Chondrocyte (in vitro differentiated cells): Measurements from ENCODE around the gene SPATA22. TPM values are rescaled to one million over a fixed set of nuclear protein-coding genes. Genes with fewer than 3 reads are reported as not detected.

Source experiments
- DNase-seq: peaks from one replicate; pipeline ENCODE4 v3.0.0; 2021; ENCODE audit warnings: mixed read lengths, low spot score
- H3K27ac Mint-ChIP-seq: one replicate; pipeline ENCODE4 v1.8.0; 2021; ENCODE audit warnings: mild to moderate bottlenecking, moderate library complexity, mixed read lengths; ENCODE audit not compliant: unreplicated experiment
- H3K27me3 Mint-ChIP-seq: 2 replicates; pipeline ENCODE4 v1.8.0; 2021; ENCODE audit warnings: low read depth, mixed read lengths
- H3K36me3 Mint-ChIP-seq: 2 replicates; pipeline ENCODE4 v1.8.0; 2021; ENCODE audit warnings: low read depth, mixed read lengths
- H3K4me1 Mint-ChIP-seq: 2 replicates; pipeline ENCODE4 v1.8.0; 2021; ENCODE audit warnings: low read depth, mild to moderate bottlenecking, mixed read lengths
- H3K4me3 Mint-ChIP-seq: one replicate; pipeline ENCODE4 v1.8.0; 2021; ENCODE audit warnings: mild to moderate bottlenecking, moderate library complexity, mixed read lengths; ENCODE audit not compliant: unreplicated experiment
- H3K9me3 Mint-ChIP-seq: 2 replicates; pipeline ENCODE4 v1.8.0; 2021; ENCODE audit warnings: low read depth, mixed read lengths
- total RNA-seq: library from RNA; stranded (reverse); gene quantifications from 3 replicates; pipeline ENCODE4 v1.2.1, GENCODE V29; 2021
- TF ChIP-seq, protein P1 (sequence below): fragments of 200-600 bp; sonication (generic); IDR thresholded peaks from 2 replicates; pipeline ENCODE4 v1.5.0; 2021; ENCODE audit warnings: antibody characterized with exemption, mild to moderate bottlenecking, moderate library complexity

SPATA22 gene
- total RNA-seq, 1 donor from 2014 or later, result not detected

DNA sequence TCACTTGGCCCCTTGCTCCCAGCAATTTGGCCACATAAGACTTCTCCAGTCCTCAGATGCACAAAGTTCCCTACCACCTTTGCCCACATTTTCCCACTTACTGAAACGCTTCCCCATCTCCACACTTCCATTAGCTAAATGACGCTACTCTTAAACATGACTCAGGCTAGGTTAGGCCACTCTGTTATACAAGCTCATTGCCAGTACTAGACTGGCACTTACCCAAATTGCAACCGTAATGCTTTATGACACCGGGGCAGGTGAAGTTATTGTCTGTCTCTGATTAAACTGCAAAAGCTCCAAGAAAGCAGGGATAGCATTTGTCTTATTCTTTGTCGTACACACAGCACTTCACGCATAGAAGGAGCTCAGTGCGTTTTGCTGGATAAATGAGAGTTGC, 33.4 kb upstream of the SPATA22 start:
- Mint-ChIP-seq H3K27me3 (peaks cover 2% of the 10 kb centered on the region), H3K36me3 (no peaks in the 10 kb centered on the region)
- no peak for DNase-seq

DNA sequence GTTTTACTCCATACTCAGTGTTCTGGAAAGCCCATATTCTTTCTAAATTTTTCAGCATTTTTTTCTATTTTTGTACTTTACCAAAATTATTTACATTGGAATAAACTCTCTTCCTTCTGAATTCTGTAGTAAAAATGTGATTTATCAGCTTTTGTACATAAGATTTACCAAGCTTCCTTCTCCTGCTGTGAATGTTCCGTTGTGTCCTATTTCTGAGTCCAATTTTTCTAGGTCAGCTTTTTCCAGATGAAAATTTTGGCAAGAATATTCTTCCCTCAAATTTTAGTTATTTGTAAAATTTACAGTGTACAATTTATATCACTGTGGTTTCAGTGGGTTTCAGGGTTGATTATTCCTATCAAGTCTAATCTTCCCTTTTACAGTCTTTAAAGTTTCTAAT, 31.7 kb upstream of the SPATA22 start:
- no peak for DNase-seq
- H3K4me3 Mint-ChIP-seq, result no peak overlapping the region
- TF ChIP-seq, protein P1, sequence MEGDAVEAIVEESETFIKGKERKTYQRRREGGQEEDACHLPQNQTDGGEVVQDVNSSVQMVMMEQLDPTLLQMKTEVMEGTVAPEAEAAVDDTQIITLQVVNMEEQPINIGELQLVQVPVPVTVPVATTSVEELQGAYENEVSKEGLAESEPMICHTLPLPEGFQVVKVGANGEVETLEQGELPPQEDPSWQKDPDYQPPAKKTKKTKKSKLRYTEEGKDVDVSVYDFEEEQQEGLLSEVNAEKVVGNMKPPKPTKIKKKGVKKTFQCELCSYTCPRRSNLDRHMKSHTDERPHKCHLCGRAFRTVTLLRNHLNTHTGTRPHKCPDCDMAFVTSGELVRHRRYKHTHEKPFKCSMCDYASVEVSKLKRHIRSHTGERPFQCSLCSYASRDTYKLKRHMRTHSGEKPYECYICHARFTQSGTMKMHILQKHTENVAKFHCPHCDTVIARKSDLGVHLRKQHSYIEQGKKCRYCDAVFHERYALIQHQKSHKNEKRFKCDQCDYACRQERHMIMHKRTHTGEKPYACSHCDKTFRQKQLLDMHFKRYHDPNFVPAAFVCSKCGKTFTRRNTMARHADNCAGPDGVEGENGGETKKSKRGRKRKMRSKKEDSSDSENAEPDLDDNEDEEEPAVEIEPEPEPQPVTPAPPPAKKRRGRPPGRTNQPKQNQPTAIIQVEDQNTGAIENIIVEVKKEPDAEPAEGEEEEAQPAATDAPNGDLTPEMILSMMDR, result no peak
- peaks cover 7% of the 10 kb centered on the region for H3K4me1 Mint-ChIP-seq
- no peak overlapping the region for H3K27ac Mint-ChIP-seq
- H3K9me3 Mint-ChIP-seq, result peaks cover 7% of the 10 kb centered on the region
- H3K36me3 Mint-ChIP-seq, result no peaks in the 10 kb centered on the region
- peaks cover 2% of the 10 kb centered on the region for H3K27me3 Mint-ChIP-seq

More for the DNA sequence above, 33.4 kb upstream of the SPATA22 start:
- Mint-ChIP-seq H3K4me3 (no peak overlapping the region), H3K4me1 (peaks cover 7% of the 10 kb centered on the region), H3K27ac (no peak overlapping the region), H3K9me3 (peaks cover 13% of the 10 kb centered on the region)
- TF ChIP-seq, protein P1, result no peak

DNA sequence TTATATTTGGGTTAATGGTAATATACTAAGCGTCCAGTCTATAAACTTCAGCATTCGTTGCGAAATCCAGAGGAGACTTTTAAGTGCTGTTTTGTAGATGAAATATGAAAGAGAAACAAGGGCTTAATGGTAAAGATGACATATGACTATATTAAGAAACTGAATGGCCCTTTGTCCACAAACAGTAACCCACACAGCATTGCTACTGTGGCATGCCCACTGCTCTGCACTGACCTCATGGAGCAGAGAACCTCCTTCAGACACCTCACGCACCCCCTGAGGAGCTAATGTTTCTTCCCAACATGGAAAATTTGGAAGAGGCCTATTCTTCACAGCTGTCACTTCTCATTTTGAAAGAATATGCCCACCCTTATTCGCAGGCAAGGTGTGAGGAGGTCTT, 30.8 kb upstream of the SPATA22 start:
- Mint-ChIP-seq H3K4me3 (no peak overlapping the region), H3K27ac (no peak overlapping the region), H3K36me3 (no peaks in the 10 kb centered on the region), H3K9me3 (peaks cover 7% of the 10 kb centered on the region), H3K4me1 (peaks cover 7% of the 10 kb centered on the region), H3K27me3 (peaks cover 2% of the 10 kb centered on the region)
- TF ChIP-seq, protein P1, result no peak
- no peak for DNase-seq

DNA sequence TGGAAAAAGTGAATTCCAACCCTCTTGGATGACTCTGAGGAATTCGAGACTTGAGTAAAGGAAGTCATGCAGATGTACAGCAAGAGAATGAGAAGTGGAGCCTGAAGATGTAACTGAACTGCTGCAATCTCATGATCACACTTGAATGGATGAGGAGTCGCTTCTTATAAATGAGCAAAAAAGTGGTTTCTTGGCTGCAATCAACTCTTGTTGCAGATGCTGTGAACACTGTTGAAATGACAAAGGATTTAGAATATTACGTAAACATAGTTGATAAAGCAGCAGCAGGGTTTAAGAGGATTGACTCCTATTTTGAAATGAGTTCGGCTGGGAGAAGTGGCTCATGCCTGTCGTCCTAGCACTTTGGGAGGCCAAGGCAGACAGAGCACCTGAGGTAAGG, 29.7 kb upstream of the SPATA22 start:
- DNase-seq, result no peak
- H3K36me3 Mint-ChIP-seq, result no peaks in the 10 kb centered on the region
- peaks cover 7% of the 10 kb centered on the region for H3K9me3 Mint-ChIP-seq
- peaks cover 7% of the 10 kb centered on the region for H3K4me1 Mint-ChIP-seq
- H3K27ac Mint-ChIP-seq, result no peak overlapping the region
- H3K4me3 Mint-ChIP-seq, result no peak overlapping the region
- TF ChIP-seq, protein P1, result no peak
- H3K27me3 Mint-ChIP-seq, result peaks cover under 1% of the 10 kb centered on the region

DNA sequence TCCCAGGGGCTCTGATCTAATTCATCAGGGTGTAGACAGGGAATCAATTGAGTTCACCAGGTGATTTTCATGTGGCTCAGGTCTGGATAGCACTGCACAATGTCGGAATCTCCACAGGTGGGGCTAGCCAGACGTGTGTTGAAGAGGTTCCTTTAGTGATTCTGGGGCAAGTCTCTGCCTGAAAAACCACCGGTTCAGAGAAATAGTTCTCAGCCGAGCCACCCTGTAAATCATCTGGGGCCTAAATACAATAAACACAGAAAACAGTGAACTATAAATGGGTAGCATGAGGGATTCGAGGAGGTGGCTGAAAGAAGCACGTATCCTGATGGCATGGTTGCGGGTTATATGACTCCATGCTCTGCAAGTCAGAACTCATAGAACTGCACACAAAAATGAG, 25.5 kb upstream of the SPATA22 start:
- H3K4me1 Mint-ChIP-seq, result no peaks in the 10 kb centered on the region
- H3K36me3 Mint-ChIP-seq, result no peaks in the 10 kb centered on the region
- H3K9me3 Mint-ChIP-seq, result peaks cover 11% of the 10 kb centered on the region
- H3K4me3 Mint-ChIP-seq, result no peak overlapping the region
- H3K27ac Mint-ChIP-seq, result no peak overlapping the region
- no peak for DNase-seq
- TF ChIP-seq, protein P1, result no peak
- peaks cover 5% of the 10 kb centered on the region for H3K27me3 Mint-ChIP-seq
